Mammary epithelial cell (primary cell): ENCODE data around the gene NUDT22.

Experiments
- CTCF ChIP-seq, 2 donors: IDR thresholded peaks in 1 of 2; conservative IDR thresholded peaks in 1 of 2; 2 replicates each; pipeline ENCODE4 v1.5.1; 2011 to 2012; ENCODE audit warnings: inconsistent platforms in 2 of 2, low read length in 2 of 2, mild to moderate bottlenecking in 2 of 2, control low read depth in 1 of 2, low read depth in 1 of 2; ENCODE audit not compliant: insufficient read depth in 1 of 2; ENCODE audit errors: extremely low read depth in 1 of 2
- EZH2 ChIP-seq: IDR thresholded peaks from 2 replicates; pipeline ENCODE4 v1.6.1; 2012; ENCODE audit warnings: low read length, inconsistent platforms, borderline replicate concordance

- TF ChIP-seq CTCF (conservative IDR thresholded peaks at IDR 0.05 in 1 of 2, IDR thresholded peaks at IDR 0.05 in 1 of 2; ENCODE audit: extremely low read depth in 1 of 2, insufficient read depth in 1 of 2, low read depth in 1 of 2, low read length in 2 of 2) (no peak), EZH2 (no peak)
Observed at GRCh38 chr11:64229744-64230170, 3.7 kb downstream of the NUDT22 start.
